Karpas-422 (cell line): ENCODE measurements around the gene ADAP1. TPM values are rescaled to one million over a fixed set of nuclear protein-coding genes. Genes with fewer than 3 reads are reported as not detected.

ENCODE experiments used
- DNase-seq: peaks from one replicate; pipeline ENCODE4 v3.0.0-alpha.2; 2015
- H2AFZ ChIP-seq: fragments of 200-600 bp; sonication (generic); 2 replicates; pipeline ENCODE4 v1.6.1; 2014; ENCODE audit warnings: antibody characterized with exemption, low read length, mixed read lengths
- H3K27ac ChIP-seq: fragments of 200-600 bp; sonication (generic); 2 replicates; pipeline ENCODE4 v1.5.1; 2014; ENCODE audit warnings: mild to moderate bottlenecking, low read length, moderate library complexity
- H3K27me3 ChIP-seq: fragments of 200-600 bp; sonication (generic); 2 replicates; pipeline ENCODE4 v1.6.1; 2014; ENCODE audit warnings: low read length, mixed read lengths
- H3K36me3 ChIP-seq: fragments of 200-600 bp; sonication (generic); 2 replicates; pipeline ENCODE4 v1.6.1; 2014; ENCODE audit warnings: low read length, mixed read lengths; ENCODE audit not compliant: insufficient read depth
- H3K4me1 ChIP-seq: fragments of 200-600 bp; sonication (generic); 2 replicates; pipeline ENCODE4 v1.6.1; 2014; ENCODE audit warnings: mild to moderate bottlenecking, low read length, mixed read lengths
- H3K4me2 ChIP-seq: fragments of 200-600 bp; sonication (generic); 2 replicates; pipeline ENCODE4 v1.6.1; 2014; ENCODE audit warnings: low read length, low read depth, mild to moderate bottlenecking; ENCODE audit not compliant: poor library complexity, severe bottlenecking
- H3K4me3 ChIP-seq: fragments of 200-600 bp; sonication (generic); 2 replicates; pipeline ENCODE4 v1.5.1; 2014; ENCODE audit warnings: mild to moderate bottlenecking, antibody characterized with exemption, low read length, mixed read lengths
- H3K79me2 ChIP-seq: fragments of 200-600 bp; sonication (generic); 2 replicates; pipeline ENCODE4 v1.6.1; 2014; ENCODE audit warnings: mild to moderate bottlenecking, low read length, mixed read lengths
- H3K9ac ChIP-seq: fragments of 200-600 bp; sonication (generic); 2 replicates; pipeline ENCODE4 v1.6.0; 2014; ENCODE audit warnings: low read length
- H3K9me2 ChIP-seq: fragments of 200-600 bp; sonication (generic), shearing (Covaris generic); replicated peaks from 2 replicates; pipeline ENCODE4 v1.6.0; 2014; ENCODE audit warnings: mild to moderate bottlenecking, low read length, moderate library complexity; ENCODE audit not compliant: insufficient read depth
- H3K9me3 ChIP-seq: fragments of 300-700, 200-600 bp; sonication (generic); 2 replicates; pipeline ENCODE4 v1.6.1; 2014; ENCODE audit warnings: low read length, mixed read lengths
- H4K20me1 ChIP-seq: fragments of 200-600 bp; sonication (generic); 2 replicates; pipeline ENCODE4 v1.6.1; 2014; ENCODE audit warnings: mild to moderate bottlenecking, antibody characterized with exemption, low read length, low read depth; ENCODE audit not compliant: insufficient read depth
- total RNA-seq: library from RNA; depleted of rRNA; stranded (reverse); fragments of >200 nt; shearing (Covaris generic); gene quantifications from 2 replicates; pipeline ENCODE4 v1.2.3, GENCODE V29; 2014; ENCODE audit warnings: low replicate concordance

Gene ADAP1
- total RNA-seq, 1 experiment from 2014 or later = not detected

DNA sequence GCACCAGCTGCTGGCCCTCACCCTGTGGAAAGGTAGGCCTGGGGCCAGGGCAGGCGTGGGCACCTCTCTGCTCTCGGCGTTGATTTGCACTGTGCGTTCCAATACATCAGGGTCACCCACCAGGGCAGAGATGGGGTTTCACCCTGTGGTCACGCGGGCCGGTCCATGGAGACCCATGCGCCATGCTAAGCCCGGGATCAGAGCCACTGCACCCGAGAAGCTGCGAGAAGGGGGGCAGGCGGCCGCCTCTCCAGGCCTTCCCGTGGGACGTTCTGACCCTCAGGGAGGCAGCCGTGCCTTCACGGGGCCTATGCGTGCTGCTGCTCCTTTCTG lies 67.0 kb downstream of the ADAP1 start:
- DNase-seq = no peak
- Histone ChIP-seq H3K27ac (no peak overlapping the region), H3K36me3 (no peaks in the 10 kb centered on the region; the same call in 1 of the 2 replicates), H3K9me3 (no peaks in the 10 kb centered on the region), H3K9ac (no peak overlapping the region), H3K4me2 (no peak overlapping the region), H3K79me2 (peaks cover 39% of the 10 kb centered on the region), H3K4me1 (no peaks in the 10 kb centered on the region), H3K27me3 (no peaks in the 10 kb centered on the region), H4K20me1 (peaks cover 6% of the 10 kb centered on the region; the same call in 1 of the 2 replicates), H3K9me2 (no peaks in the 10 kb centered on the region), H3K4me3 (no peak overlapping the region), H2AFZ (no peak overlapping the region)

DNA sequence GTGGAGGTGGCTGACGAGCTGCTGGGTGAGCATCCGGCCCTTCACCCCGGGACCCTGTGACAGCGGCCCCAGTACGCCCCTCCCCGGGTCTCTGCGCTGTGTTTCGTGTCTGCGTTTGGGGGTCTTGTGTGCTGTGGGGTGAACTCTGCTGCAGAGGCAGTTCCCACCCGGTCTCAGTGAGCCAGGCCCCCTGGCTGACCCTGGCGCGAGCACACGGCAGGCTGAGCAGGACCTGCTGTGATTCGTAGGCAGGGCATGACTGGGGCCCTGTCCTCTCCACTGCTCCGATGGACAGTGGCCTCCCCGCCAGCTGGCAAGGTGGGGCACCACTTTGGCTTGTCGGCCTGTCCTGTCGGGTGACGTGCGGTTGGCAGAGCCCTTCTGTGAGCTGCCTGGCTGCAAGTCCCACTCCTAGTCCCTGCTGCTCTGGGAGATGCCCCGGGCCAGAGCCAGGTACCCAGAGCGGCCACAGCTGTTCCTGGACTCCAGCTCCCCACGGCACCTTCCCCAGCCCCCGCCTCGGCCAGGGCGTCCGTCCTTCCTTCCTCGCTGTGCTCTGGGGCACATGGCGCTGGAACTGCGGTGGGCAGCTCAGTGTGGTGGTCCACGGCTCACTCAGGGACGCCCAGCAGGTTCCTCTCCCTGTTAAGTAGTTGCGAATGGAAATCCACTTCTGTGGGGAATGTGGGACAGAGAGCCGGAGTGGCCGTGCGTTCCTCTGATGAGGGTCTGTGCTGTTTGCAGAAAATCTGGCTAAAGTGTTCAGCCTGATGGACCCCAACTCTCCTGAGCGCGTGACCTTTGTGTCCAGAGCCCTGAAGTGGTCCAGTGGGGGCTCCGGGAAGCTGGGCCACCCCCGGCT lies 67.6 kb downstream of the ADAP1 start:
- no peaks in the 10 kb centered on the region for H3K27me3 ChIP-seq
- H3K4me1 ChIP-seq = no peaks in the 10 kb centered on the region
- H3K36me3 ChIP-seq = no peaks in the 10 kb centered on the region; the same call in 1 of the 2 replicates
- H3K9me2 ChIP-seq = no peaks in the 10 kb centered on the region
- H3K4me2 ChIP-seq = no peak overlapping the region
- H3K4me3 ChIP-seq = no peak overlapping the region
- H2AFZ ChIP-seq = no peak overlapping the region
- no peak for DNase-seq
- no peak overlapping the region for H3K27ac ChIP-seq
- H3K9ac ChIP-seq = no peak overlapping the region
- H3K79me2 ChIP-seq = peaks cover 45% of the 10 kb centered on the region
- H4K20me1 ChIP-seq = peaks cover 10% of the 10 kb centered on the region; the same call in 1 of the 2 replicates
- H3K9me3 ChIP-seq = no peaks in the 10 kb centered on the region

DNA sequence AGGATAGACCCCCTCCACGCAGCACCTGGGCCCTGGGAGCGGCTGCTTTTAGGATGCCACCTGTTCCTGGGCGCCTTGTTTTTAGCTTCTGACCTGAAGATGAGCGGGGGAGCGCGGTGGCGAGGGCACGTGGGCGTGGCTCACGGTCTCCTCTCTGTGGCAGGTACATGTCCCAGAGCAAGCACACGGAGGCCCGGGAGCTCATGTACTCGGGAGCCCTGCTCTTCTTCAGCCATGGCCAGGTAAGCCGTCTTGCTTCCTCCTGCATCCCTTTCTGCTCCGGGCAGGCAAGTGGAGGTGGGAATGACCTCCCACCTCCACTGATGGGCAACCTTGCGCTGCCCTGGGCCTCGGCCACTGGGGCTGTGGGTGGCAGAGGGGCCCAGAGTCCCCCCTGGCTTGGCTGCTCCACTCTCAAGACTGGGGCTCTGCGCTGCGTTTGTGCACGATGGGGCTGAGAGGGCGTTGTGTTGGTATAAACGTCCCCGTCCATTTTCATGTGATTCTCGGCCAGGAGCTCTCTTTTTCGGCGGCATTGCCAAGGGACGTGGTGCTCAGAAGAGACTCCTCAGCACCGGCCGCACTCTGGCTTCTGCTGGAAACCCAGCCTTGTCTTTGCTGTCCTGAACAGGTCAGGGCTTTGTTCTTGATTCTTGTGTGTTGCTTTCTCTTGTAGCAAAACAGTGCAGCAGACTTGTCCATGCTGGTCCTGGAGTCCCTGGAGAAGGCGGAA lies 68.4 kb downstream of the ADAP1 start:
- H3K9me2 ChIP-seq = no peaks in the 10 kb centered on the region
- no peaks in the 10 kb centered on the region; the same call in 1 of the 2 replicates for H3K36me3 ChIP-seq
- peaks cover 14% of the 10 kb centered on the region; the same call in 1 of the 2 replicates for H4K20me1 ChIP-seq
- no peaks in the 10 kb centered on the region for H3K27me3 ChIP-seq
- no peak overlapping the region for H3K27ac ChIP-seq
- H3K4me2 ChIP-seq = no peak overlapping the region
- no peak overlapping the region for H3K4me3 ChIP-seq
- no peak for DNase-seq
- no peaks in the 10 kb centered on the region for H3K9me3 ChIP-seq
- H3K9ac ChIP-seq = no peak overlapping the region
- peaks cover 53% of the 10 kb centered on the region for H3K79me2 ChIP-seq
- H2AFZ ChIP-seq = no peak overlapping the region
- H3K4me1 ChIP-seq = no peaks in the 10 kb centered on the region

DNA sequence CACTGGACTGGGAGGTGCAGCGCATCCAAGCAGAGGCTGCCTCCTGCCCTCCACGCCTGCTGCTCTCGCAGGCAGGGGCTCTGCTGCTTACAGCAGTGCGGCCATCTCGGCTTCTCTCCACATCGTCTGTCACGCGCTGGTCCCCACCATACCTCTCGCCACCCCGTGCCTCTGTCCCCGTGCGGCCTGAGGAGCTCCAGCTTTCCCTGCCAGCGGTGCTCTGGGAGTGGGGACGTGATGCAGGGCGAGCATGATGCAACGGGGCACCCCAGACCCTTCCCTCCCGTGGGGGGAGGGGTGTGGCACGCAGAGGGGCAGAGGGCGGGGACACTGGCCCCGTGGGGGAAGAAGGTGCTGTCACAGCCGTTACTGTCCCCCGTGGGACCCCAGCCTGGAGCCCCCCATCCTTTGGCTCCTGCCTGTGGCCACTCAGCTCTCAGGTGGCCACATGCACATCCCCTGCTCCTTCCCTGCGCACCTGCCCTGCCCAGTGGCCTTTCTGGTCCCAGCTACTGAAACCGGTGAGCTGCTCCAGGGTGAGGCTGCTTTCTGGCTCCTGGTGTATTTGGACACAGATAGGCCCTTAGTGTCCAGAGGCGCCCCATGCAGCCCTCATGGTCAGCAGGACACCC lies 69.1 kb downstream of the ADAP1 start:
- peaks cover 20% of the 10 kb centered on the region; the same call in 1 of the 2 replicates for H4K20me1 ChIP-seq
- no peaks in the 10 kb centered on the region for H3K9me3 ChIP-seq
- H2AFZ ChIP-seq = no peak overlapping the region
- no peaks in the 10 kb centered on the region for H3K27me3 ChIP-seq
- H3K79me2 ChIP-seq = peaks cover 60% of the 10 kb centered on the region
- no peak for DNase-seq
- H3K4me1 ChIP-seq = no peaks in the 10 kb centered on the region
- H3K9me2 ChIP-seq = no peaks in the 10 kb centered on the region
- H3K9ac ChIP-seq = no peak overlapping the region
- no peak overlapping the region for H3K4me3 ChIP-seq
- no peak overlapping the region for H3K27ac ChIP-seq
- no peak overlapping the region for H3K4me2 ChIP-seq
- no peaks in the 10 kb centered on the region for H3K36me3 ChIP-seq

DNA sequence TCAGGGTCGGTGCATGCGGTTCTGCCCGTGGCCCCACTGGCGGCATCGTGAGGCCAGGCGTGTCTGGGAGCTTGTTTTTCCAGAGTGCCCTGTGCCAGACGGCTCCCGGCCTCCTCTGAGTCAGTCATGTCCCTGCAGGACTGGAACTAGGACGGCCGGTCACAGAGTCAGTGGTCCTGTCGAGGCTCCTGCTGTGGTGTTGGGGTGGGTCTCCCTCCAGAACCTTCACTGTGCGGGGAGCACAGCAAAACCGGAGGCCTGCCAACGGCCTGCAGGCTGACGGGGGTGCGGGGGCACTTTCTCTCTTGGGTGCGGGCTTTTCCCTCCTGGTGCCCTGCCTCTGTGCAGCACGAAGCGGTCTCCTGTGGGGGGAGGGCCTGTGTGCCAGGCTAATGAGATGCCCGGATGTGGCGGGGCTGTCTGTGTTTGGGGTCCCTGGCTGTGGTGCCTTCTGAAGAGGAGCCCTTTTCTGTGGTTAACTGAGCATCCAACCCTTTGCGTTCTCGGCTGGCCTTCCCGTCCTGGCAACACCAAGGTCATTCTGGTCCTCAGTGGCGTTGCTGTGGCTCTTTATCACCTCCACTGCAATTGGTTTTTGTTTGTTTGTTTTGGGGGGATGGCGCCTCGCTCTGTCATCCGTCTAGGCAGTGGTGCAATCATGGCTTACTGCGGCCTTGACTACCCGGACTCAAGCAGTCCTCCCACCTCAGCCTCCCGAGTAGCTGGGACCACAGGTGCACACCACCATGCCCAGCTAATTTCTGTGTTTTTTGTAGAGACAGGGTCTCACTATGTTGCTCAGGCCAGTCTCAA lies 70.1 kb downstream of the ADAP1 start:
- H3K36me3 ChIP-seq = peaks cover 2% of the 10 kb centered on the region; the same call in 1 of the 2 replicates
- no peaks in the 10 kb centered on the region for H3K9me2 ChIP-seq
- H3K9me3 ChIP-seq = no peaks in the 10 kb centered on the region
- no peak overlapping the region for H3K4me3 ChIP-seq
- no peak overlapping the region for H3K27ac ChIP-seq
- no peaks in the 10 kb centered on the region for H3K27me3 ChIP-seq
- H3K9ac ChIP-seq = no peak overlapping the region
- H2AFZ ChIP-seq = no peak overlapping the region
- no peak overlapping the region for H3K4me2 ChIP-seq
- H4K20me1 ChIP-seq = peaks cover 24% of the 10 kb centered on the region; the same call in 1 of the 2 replicates
- no peaks in the 10 kb centered on the region for H3K4me1 ChIP-seq
- DNase-seq = no peak
- peaks cover 70% of the 10 kb centered on the region for H3K79me2 ChIP-seq

DNA sequence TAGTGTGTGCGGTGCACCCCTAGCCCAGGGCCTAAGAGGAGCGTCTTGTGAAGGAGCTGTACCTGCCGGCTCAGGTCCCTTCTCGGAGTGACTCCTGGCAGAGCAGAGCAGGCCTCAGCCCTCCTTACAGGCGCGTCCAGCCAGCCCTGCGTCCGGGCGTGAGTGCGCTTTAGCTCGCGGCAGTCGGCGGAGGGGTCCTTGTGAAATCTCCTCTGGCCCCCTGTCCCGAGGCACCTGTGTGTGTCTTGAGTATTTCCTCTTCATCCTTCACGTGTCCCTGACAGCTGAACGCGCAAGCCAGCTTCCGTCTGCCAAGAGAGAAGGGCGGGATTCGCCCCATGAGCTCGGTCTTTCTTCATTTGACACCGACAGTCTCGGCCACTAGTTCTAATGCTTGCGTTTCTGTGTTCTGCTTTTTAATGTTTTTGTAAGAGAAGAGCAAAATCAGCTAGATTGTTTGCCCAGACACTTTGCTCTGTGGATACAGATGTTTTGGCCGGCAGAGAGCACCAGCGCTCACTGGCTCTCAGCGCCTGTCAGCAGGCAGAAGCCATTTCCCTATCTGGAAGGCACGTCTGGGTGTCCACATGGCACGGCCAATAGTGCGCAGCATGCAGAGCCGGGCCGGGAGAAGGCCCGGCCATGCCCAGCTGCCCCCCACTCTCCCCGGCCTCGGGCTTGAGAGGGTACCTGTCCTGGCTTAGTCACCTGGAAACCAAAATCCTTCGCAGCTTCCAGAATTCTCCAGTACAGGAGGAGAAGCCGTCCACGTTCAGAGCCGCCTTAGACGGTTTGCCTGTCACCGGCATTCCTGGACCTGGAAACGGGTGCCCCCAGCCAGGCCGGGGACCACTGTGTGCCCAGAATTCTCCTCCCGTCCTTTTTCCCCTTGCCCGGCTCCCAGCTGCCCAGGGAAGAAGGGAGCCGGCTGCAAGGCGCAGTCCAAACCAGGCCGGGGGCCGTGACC lies 71.1 kb downstream of the ADAP1 start:
- no peaks in the 10 kb centered on the region for H3K9me2 ChIP-seq
- peaks cover 2% of the 10 kb centered on the region; the same call in 1 of the 2 replicates for H3K36me3 ChIP-seq

More for the DNA sequence above, 71.1 kb downstream of the ADAP1 start:
- DNase-seq = no peak
- H3K4me3 ChIP-seq = no peak overlapping the region
- peaks cover 2% of the 10 kb centered on the region for H3K4me1 ChIP-seq
- H3K4me2 ChIP-seq = no peak overlapping the region
- H4K20me1 ChIP-seq = peaks cover 32% of the 10 kb centered on the region; the same call in 1 of the 2 replicates
- peaks cover 81% of the 10 kb centered on the region for H3K79me2 ChIP-seq
- H3K9me3 ChIP-seq = no peaks in the 10 kb centered on the region
- H2AFZ ChIP-seq = no peak overlapping the region
- H3K27me3 ChIP-seq = no peaks in the 10 kb centered on the region
- no peak overlapping the region for H3K27ac ChIP-seq
- H3K9ac ChIP-seq = no peak overlapping the region
